HepG2 (cell line): Measurements from ENCODE around the gene NPHS1. TPM values are rescaled to one million over a fixed set of nuclear protein-coding genes. Genes with fewer than 3 reads are reported as not detected.

ENCODE experiments used
- ATF2 ChIP-seq: sonication (generic); formaldehyde crosslinking; IDR thresholded peaks from 2 replicates; pipeline ENCODE4 v1.4.0; 2020; ENCODE audit warnings: missing genetic modification reagents
- DPF2 ChIP-seq: sonication (generic); formaldehyde crosslinking; IDR thresholded peaks from 2 replicates; pipeline ENCODE4 v1.4.0; 2020; ENCODE audit warnings: mild to moderate bottlenecking, low read depth, missing genetic modification reagents, borderline replicate concordance
- MTERF4 ChIP-seq: sonication (generic); formaldehyde crosslinking; IDR thresholded peaks from 2 replicates; pipeline ENCODE4 v1.8.0; 2023; ENCODE audit warnings: mild to moderate bottlenecking, missing genetic modification reagents
- ONECUT2 ChIP-seq: sonication (generic); formaldehyde crosslinking; IDR thresholded peaks from 2 replicates; pipeline ENCODE4 v1.4.0; 2020; ENCODE audit warnings: missing genetic modification reagents
- PHF21A ChIP-seq: sonication (generic); formaldehyde crosslinking; IDR thresholded peaks from 2 replicates; pipeline ENCODE4 v1.5.0; 2020; ENCODE audit warnings: mild to moderate bottlenecking, missing genetic modification reagents
- POLR2AphosphoS2 ChIP-seq: IDR thresholded peaks from 2 replicates; pipeline ENCODE4 v1.6.1; 2011; ENCODE audit warnings: low read depth, low read length, improper control_type of control experiment
- PRDM10 ChIP-seq: sonication (generic); formaldehyde crosslinking; IDR thresholded peaks from 2 replicates; pipeline ENCODE4 v1.4.0; 2020; ENCODE audit warnings: low read depth, missing genetic modification reagents
- SP5 ChIP-seq: IDR thresholded peaks from 2 replicates; pipeline ENCODE4 v1.6.1; 2016; ENCODE audit warnings: low read depth, borderline replicate concordance
- TBP ChIP-seq: sonication (generic); formaldehyde crosslinking; IDR thresholded peaks from 2 replicates; pipeline ENCODE4 v1.5.0; 2020; ENCODE audit warnings: missing genetic modification reagents
- ZBTB10 ChIP-seq: sonication (generic); formaldehyde crosslinking; IDR thresholded peaks from 2 replicates; pipeline ENCODE4 v1.4.0; 2020; ENCODE audit warnings: missing genetic modification reagents, borderline replicate concordance
- ZNF3 ChIP-seq: IDR thresholded peaks from 2 replicates; pipeline ENCODE4 v1.7.0; 2017; ENCODE audit warnings: inconsistent platforms
- ZNF431 ChIP-seq: sonication (generic); formaldehyde crosslinking; IDR thresholded peaks from 2 replicates; pipeline ENCODE4 v1.9.0; 2022; ENCODE audit warnings: missing genetic modification reagents, low read depth, mild to moderate bottlenecking, borderline replicate concordance
- ZNF441 ChIP-seq: sonication (generic); formaldehyde crosslinking; IDR thresholded peaks from 2 replicates; pipeline ENCODE4 v1.7.0; 2021; ENCODE audit warnings: missing genetic modification reagents, borderline replicate concordance
- ZNF563 ChIP-seq: sonication (generic); formaldehyde crosslinking; IDR thresholded peaks from 2 replicates; pipeline ENCODE4 v1.8.0; 2022; ENCODE audit warnings: mild to moderate bottlenecking, moderate library complexity, missing genetic modification reagents
- ZSCAN21 ChIP-seq: sonication (generic); formaldehyde crosslinking; IDR thresholded peaks from 2 replicates; pipeline ENCODE4 v1.8.0; 2022; ENCODE audit warnings: mild to moderate bottlenecking, missing genetic modification reagents, moderate library complexity, borderline replicate concordance
- polyA plus RNA-seq, 8 experiments: library from polyadenylated mRNA; depleted of rRNA in 3 of 8; stranded (reverse) in 7 of 8; unstranded in 1 of 8; fragments of >200 nt; fragmentation: Illumina TruSeq in 4 of 8; extraction: Trizol in 4 of 8; gene quantifications; 2 replicates each; pipeline versions ENCODE4 v1.2.1 to v1.2.3, GENCODE V29; 2011 to 2016; ENCODE audit warnings: low read depth in 4 of 8, missing spikeins in 1 of 8, mixed read lengths in 1 of 8; ENCODE audit not compliant: insufficient read depth in 1 of 8
- total RNA-seq, 5 experiments: library from RNA; depleted of rRNA; stranded (reverse); fragments of >200 nt; fragmentation: Illumina TruSeq; extraction: Trizol; gene quantifications; 2 replicates each; pipeline ENCODE4 v1.2.3, GENCODE V29; 2016; ENCODE audit warnings: low read depth in 1 of 5
- TF ChIP-seq, protein P1 (sequence below): sonication (generic); formaldehyde crosslinking; IDR thresholded peaks from 2 replicates; pipeline ENCODE4 v1.5.0; 2020; ENCODE audit warnings: missing genetic modification reagents

The NPHS1 gene
- total and polyA plus RNA-seq, 2 of the 13 experiments (the other 11 are each of a cell fraction or from before 2014, with no cell fraction given) = not detected

DNA sequence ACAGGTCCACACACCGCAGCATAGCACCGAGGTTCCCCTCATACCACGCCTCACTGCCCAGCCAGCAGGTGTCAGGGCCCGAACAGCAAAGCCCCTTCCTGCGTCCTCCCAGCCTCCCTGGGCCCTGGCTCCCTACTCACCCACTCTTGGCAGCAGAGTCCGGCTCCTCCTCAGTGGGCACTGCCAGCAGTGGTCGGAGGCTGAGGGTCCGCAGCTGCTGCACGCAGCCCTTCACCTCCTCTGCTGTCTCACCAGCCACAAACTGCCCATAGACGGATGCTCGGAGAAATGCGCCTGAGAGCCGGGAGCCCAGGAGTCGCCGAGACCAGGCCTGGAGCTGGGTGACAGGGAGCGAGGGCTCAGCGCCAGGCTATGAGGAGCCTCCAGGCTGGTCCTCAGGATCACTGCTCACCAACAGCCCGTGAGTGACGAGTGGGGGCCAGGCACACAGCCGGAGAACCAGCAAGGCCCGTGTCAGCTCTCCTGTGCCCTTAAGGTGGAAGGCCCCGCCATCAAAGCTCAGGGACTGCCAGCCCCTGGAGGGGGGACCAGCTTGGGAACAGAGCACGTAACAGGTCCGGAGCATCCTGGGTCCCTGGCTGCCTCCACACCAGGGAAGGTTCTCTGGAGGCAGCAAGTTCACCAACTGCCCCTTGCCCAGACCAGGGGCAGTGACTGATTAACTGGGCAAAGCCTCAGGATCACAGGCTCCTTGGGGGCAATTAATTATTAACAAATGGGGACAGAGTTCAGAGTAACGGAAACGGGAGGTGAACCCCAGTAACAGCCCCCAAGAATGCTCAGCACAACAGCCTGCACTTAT lies 39.9 kb downstream of the NPHS1 start, which contains the start of gene PRODH2 (continued):
- peak; percentile 99 for TF ChIP-seq ZBTB10
- TF ChIP-seq ZNF563 = 0 out of 2 replicates have a peak, but pooled peaks have one; percentile 20
- TF ChIP-seq MTERF4 (CRISPR knock-in tag) = peak; percentile 25; the same call in 1 of the 2 replicates
- no peak; the same call in 1 of the 2 replicates for TF ChIP-seq ZNF441
- 0 out of 2 replicates have a peak, but pooled peaks have one; percentile 45 for TF ChIP-seq ZSCAN21 (CRISPR knock-in tag)
- TF ChIP-seq TBP (CRISPR knock-in tag) = no peak
- TF ChIP-seq PHF21A (CRISPR knock-in tag) = peak; percentile 86
- TF ChIP-seq ZNF3 = peak; percentile 79; the same call in 1 of the 2 replicates
- TF ChIP-seq ONECUT2 (CRISPR knock-in tag) = no peak
- TF ChIP-seq DPF2 = peak; percentile 75
- 0 out of 2 replicates have a peak, but pooled peaks have one; percentile 48 for TF ChIP-seq PRDM10
- TF ChIP-seq ATF2 (CRISPR knock-in tag) = peak; percentile 34; the same call in 1 of the 2 replicates
- TF ChIP-seq SP5 (CRISPR knock-in tag) = peak; percentile 43; the same call in 1 of the 2 replicates
- no peak for TF ChIP-seq POLR2AphosphoS2
- peak; percentile 52; the same call in 1 of the 2 replicates for TF ChIP-seq ZNF431 (CRISPR knock-in tag)
- TF ChIP-seq, protein P1, sequence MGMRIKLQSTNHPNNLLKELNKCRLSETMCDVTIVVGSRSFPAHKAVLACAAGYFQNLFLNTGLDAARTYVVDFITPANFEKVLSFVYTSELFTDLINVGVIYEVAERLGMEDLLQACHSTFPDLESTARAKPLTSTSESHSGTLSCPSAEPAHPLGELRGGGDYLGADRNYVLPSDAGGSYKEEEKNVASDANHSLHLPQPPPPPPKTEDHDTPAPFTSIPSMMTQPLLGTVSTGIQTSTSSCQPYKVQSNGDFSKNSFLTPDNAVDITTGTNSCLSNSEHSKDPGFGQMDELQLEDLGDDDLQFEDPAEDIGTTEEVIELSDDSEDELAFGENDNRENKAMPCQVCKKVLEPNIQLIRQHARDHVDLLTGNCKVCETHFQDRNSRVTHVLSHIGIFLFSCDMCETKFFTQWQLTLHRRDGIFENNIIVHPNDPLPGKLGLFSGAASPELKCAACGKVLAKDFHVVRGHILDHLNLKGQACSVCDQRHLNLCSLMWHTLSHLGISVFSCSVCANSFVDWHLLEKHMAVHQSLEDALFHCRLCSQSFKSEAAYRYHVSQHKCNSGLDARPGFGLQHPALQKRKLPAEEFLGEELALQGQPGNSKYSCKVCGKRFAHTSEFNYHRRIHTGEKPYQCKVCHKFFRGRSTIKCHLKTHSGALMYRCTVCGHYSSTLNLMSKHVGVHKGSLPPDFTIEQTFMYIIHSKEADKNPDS = peak; percentile 22; the same call in 1 of the 2 replicates
